SK-N-MC (cell line): ENCODE measurements around the gene UBR3.

Source experiments
- DNase-seq: peaks from one replicate; pipeline ENCODE4 v3.0.0-alpha.2; 2011; ENCODE audit warnings: low read depth, low spot score
- H3K27ac ChIP-seq: fragments of 200-600 bp; sonication (generic); 2 replicates; pipeline ENCODE4 v1.5.1; 2016; ENCODE audit warnings: mixed run types
- H3K36me3 ChIP-seq: fragments of 200-600 bp; sonication (generic); 2 replicates; pipeline ENCODE4 v1.6.1; 2017; ENCODE audit warnings: antibody characterized with exemption, low read length, mixed read lengths; ENCODE audit not compliant: insufficient read depth
- H3K4me3 ChIP-seq: fragments of 200-600 bp; sonication (generic); 2 replicates; pipeline ENCODE4 v1.5.1; 2016
- H3K9ac ChIP-seq: fragments of 200-600 bp; sonication (generic); 2 replicates; pipeline ENCODE4 v1.8.0; 2017; ENCODE audit warnings: mixed run types, mixed read lengths; ENCODE audit not compliant: insufficient read length
- H3K9me3 ChIP-seq: fragments of 200-600 bp; sonication (generic); 2 replicates; pipeline ENCODE4 v1.6.1; 2017; ENCODE audit warnings: low read depth, mild to moderate bottlenecking, antibody characterized with exemption, low read length, moderate library complexity, mixed read lengths
- EZH2 ChIP-seq: fragments of 200-600 bp; sonication (generic); IDR thresholded peaks from one replicate; pipeline ENCODE4 v1.6.1; 2017; ENCODE audit warnings: antibody characterized with exemption
- FOXP2 ChIP-seq: optimal IDR thresholded peaks from 2 replicates; pipeline ENCODE3; 2011; ENCODE audit warnings: mild to moderate bottlenecking, moderate library complexity; ENCODE audit not compliant: insufficient read depth; ENCODE audit errors: extremely low read length, control extremely low read depth
- POLR2AphosphoS5 ChIP-seq: IDR thresholded peaks from 2 replicates; pipeline ENCODE4 v1.6.1; 2012; ENCODE audit warnings: mild to moderate bottlenecking, low read depth, low read length, borderline replicate concordance

Gene UBR3

DNA sequence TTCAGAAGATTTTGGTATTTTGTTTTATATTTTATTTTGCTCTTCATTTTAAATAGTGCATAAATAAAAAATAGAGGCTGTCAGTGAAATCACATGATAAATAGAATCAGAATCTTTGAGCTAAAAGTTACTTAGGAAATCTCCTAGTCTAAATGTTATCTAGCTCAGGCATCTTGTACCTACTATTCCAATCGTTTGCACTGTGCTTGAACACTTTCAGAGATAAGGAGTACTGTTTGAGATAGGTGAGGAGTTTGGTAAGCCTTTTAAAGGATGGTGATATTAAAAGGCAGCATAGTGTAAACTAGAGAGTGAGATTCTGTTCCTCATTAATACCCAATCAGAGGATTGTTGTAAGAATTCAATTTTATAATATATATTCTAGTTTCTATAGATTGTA lies 193.5 kb downstream of the UBR3 start:
- no peaks in the 10 kb centered on the region for H3K9me3 ChIP-seq
- H3K4me3 ChIP-seq = no peak overlapping the region
- no peak for DNase-seq
- H3K9ac ChIP-seq = no peak overlapping the region
- no peak for TF ChIP-seq EZH2
- TF ChIP-seq FOXP2 = no peak
- TF ChIP-seq POLR2AphosphoS5 = no peak
- H3K27ac ChIP-seq = no peak overlapping the region
- no peaks in the 10 kb centered on the region for H3K36me3 ChIP-seq

DNA sequence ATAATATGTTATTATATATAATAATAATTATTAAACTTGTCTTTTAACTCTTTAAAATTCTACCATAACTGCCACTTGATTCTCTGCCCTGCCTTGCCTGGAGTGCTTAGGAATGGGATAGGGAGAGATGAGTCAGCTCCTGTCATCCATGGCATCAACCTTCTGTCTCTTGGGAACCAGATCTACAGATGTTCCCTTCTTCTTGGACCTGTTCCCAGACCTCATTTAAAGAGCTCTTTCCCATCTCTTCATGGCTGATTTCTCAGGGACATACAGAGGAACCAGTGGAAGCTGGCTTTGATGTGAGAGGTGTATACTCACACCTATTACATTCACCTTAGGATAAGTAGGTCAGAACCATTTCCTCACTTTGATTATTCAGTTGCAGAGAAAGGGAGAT lies 195.4 kb downstream of the UBR3 start:
- Histone ChIP-seq H3K9ac (no peak overlapping the region), H3K9me3 (no peaks in the 10 kb centered on the region), H3K27ac (no peak overlapping the region), H3K4me3 (no peak overlapping the region), H3K36me3 (no peaks in the 10 kb centered on the region)
- DNase-seq = no peak
- TF ChIP-seq POLR2AphosphoS5 = no peak
- no peak for TF ChIP-seq FOXP2
- TF ChIP-seq EZH2 = no peak

- Histone ChIP-seq H3K4me3 (no peak overlapping the region), H3K9ac (no peak overlapping the region), H3K9me3 (no peaks in the 10 kb centered on the region), H3K27ac (no peak overlapping the region), H3K36me3 (peaks cover 3% of the 10 kb centered on the region; the same call in 1 of the 2 replicates)
- DNase-seq = no peak
- TF ChIP-seq EZH2 (no peak), FOXP2 (no peak), POLR2AphosphoS5 (no peak)
Measured at GRCh38 chr2:170024721-170025120, 197.5 kb downstream of the UBR3 start.

GRCh38 chr2:170025223-170025622 lies 198.0 kb downstream of the UBR3 start:
- H3K4me3 ChIP-seq = no peak overlapping the region
- peaks cover 8% of the 10 kb centered on the region; the same call in 1 of the 2 replicates for H3K36me3 ChIP-seq
- H3K27ac ChIP-seq = no peak overlapping the region
- no peak overlapping the region for H3K9ac ChIP-seq
- TF ChIP-seq EZH2 (no peak), POLR2AphosphoS5 (no peak), FOXP2 (no peak)
- no peaks in the 10 kb centered on the region for H3K9me3 ChIP-seq
- DNase-seq = no peak

DNA sequence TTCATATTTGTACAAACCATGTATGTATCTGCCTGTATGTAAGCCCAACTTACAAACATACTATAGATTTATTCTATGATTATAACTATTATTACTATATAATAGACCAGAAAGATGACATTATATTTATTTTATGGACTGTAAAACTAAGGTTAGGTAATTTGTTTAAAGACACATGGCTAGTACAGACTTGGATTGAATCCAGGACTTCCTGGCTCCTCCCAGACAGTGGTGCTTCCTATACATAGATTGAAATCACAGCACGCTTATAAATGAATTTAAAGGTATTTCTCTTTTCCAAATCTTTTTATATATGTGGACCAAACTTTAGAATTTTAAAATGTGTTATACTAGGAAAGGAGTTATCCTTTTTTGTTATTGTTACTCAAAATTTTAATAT lies 199.1 kb downstream of the UBR3 start:
- peak; percentile 24 for DNase-seq
- Histone ChIP-seq H3K4me3 (no peak overlapping the region), H3K9ac (no peak overlapping the region), H3K9me3 (no peaks in the 10 kb centered on the region), H3K27ac (no peak overlapping the region), H3K36me3 (peaks cover 9% of the 10 kb centered on the region; the same call in 1 of the 2 replicates)
- TF ChIP-seq FOXP2 (no peak), EZH2 (no peak), POLR2AphosphoS5 (no peak)

GRCh38 chr2:170029551-170029950 lies 202.3 kb downstream of the UBR3 start:
- Histone ChIP-seq H3K9me3 (no peaks in the 10 kb centered on the region), H3K27ac (no peak overlapping the region), H3K4me3 (no peak overlapping the region), H3K36me3 (peaks cover 14% of the 10 kb centered on the region), H3K9ac (no peak overlapping the region)
- TF ChIP-seq EZH2 = no peak
- no peak for TF ChIP-seq FOXP2
- no peak for TF ChIP-seq POLR2AphosphoS5
- no peak for DNase-seq

GRCh38 chr2:170030040-170030439 lies 202.8 kb downstream of the UBR3 start:
- no peak overlapping the region for H3K4me3 ChIP-seq
- TF ChIP-seq POLR2AphosphoS5 (no peak), EZH2 (no peak), FOXP2 (no peak)
- no peak for DNase-seq
- no peak overlapping the region for H3K27ac ChIP-seq
- H3K36me3 ChIP-seq = peaks cover 14% of the 10 kb centered on the region
- no peak overlapping the region for H3K9ac ChIP-seq
- no peaks in the 10 kb centered on the region for H3K9me3 ChIP-seq

- Histone ChIP-seq H3K9ac (no peak overlapping the region), H3K9me3 (no peaks in the 10 kb centered on the region), H3K4me3 (no peak overlapping the region), H3K36me3 (peaks cover 14% of the 10 kb centered on the region), H3K27ac (no peak overlapping the region)
- TF ChIP-seq EZH2 (no peak), POLR2AphosphoS5 (no peak), FOXP2 (no peak)
- DNase-seq = no peak
Measured at GRCh38 chr2:170031288-170031687, 204.0 kb downstream of the UBR3 start.

DNA sequence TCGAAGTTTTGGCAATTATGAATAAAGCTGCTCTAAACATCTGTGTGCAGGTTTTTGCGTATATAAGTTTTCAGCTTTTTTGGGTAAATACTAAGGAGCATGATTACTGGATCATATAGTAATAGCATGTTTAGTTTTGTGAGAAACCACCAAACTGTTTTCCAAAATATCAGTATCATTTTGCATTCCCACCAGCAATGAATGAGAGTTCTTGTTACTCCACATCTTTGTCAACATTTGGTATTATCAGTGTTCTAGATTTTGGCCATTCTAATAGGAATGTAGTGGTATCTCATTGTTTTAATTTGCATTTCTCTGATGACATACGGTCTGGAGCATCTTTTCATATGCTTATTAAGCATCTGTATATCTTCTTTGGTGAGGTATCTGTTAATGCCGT lies 207.3 kb downstream of the UBR3 start:
- no peaks in the 10 kb centered on the region for H3K9me3 ChIP-seq
- no peak for DNase-seq
- H3K4me3 ChIP-seq = no peak overlapping the region
- no peak overlapping the region for H3K27ac ChIP-seq
- no peak overlapping the region for H3K9ac ChIP-seq
- H3K36me3 ChIP-seq = peaks cover 11% of the 10 kb centered on the region
- no peak for TF ChIP-seq POLR2AphosphoS5
- no peak for TF ChIP-seq FOXP2
- TF ChIP-seq EZH2 = no peak
